Neural cell (in vitro differentiated cells): Measurements from ENCODE around the gene SRA1.

Source experiments
- EP300 ChIP-seq: fragments of 450-650 bp; conservative IDR thresholded peaks from 2 replicates; pipeline ENCODE4 v1.6.1; 2014; ENCODE audit warnings: antibody characterized with exemption, mild to moderate bottlenecking, moderate library complexity; ENCODE audit not compliant: poor library complexity, severe bottlenecking
- POLR2AphosphoS5 ChIP-seq: IDR thresholded peaks from 2 replicates; pipeline ENCODE4 v1.6.1; 2012
- SMC3 ChIP-seq: fragments of 450-650 bp; conservative IDR thresholded peaks from 2 replicates; pipeline ENCODE4 v1.6.1; 2014; ENCODE audit warnings: antibody characterized with exemption, mild to moderate bottlenecking, moderate library complexity; ENCODE audit not compliant: poor library complexity
- TF ChIP-seq, protein P1 (sequence below): fragments of 450-650 bp; IDR thresholded peaks from 2 replicates; pipeline ENCODE4 v1.5.1; 2014; ENCODE audit warnings: antibody characterized with exemption, mild to moderate bottlenecking, moderate library complexity; ENCODE audit not compliant: poor library complexity, severe bottlenecking
- TF ChIP-seq, protein P2 (sequence below): IDR thresholded peaks from 2 replicates; pipeline ENCODE4 v1.6.1; 2012; ENCODE audit warnings: borderline replicate concordance

DNA sequence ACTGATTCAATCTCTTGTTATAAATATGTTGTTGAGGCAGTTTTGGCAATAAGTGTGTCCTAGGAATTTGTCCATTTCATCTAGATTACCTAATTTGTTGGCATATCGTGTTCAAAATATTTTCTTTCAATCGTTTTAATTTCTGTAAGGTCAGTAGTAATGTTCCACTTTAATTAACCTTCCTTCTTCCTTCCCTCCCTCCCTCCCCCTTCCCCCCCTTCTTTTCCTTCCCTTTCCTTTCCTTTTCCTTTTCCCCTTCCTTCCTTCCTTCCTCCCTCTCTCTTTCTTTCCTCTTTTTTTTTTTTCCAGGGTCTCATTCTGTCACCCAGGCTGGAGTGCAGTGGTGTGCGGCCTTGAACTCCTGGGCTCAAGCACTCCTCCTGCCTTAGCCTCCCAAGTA is 48.6 kb upstream of the SRA1 start:
- TF ChIP-seq SMC3 (no peak), EP300 (no peak), POLR2AphosphoS5 (no peak)
- TF ChIP-seq, protein P1, sequence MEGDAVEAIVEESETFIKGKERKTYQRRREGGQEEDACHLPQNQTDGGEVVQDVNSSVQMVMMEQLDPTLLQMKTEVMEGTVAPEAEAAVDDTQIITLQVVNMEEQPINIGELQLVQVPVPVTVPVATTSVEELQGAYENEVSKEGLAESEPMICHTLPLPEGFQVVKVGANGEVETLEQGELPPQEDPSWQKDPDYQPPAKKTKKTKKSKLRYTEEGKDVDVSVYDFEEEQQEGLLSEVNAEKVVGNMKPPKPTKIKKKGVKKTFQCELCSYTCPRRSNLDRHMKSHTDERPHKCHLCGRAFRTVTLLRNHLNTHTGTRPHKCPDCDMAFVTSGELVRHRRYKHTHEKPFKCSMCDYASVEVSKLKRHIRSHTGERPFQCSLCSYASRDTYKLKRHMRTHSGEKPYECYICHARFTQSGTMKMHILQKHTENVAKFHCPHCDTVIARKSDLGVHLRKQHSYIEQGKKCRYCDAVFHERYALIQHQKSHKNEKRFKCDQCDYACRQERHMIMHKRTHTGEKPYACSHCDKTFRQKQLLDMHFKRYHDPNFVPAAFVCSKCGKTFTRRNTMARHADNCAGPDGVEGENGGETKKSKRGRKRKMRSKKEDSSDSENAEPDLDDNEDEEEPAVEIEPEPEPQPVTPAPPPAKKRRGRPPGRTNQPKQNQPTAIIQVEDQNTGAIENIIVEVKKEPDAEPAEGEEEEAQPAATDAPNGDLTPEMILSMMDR, result no peak
- TF ChIP-seq, protein P2, sequence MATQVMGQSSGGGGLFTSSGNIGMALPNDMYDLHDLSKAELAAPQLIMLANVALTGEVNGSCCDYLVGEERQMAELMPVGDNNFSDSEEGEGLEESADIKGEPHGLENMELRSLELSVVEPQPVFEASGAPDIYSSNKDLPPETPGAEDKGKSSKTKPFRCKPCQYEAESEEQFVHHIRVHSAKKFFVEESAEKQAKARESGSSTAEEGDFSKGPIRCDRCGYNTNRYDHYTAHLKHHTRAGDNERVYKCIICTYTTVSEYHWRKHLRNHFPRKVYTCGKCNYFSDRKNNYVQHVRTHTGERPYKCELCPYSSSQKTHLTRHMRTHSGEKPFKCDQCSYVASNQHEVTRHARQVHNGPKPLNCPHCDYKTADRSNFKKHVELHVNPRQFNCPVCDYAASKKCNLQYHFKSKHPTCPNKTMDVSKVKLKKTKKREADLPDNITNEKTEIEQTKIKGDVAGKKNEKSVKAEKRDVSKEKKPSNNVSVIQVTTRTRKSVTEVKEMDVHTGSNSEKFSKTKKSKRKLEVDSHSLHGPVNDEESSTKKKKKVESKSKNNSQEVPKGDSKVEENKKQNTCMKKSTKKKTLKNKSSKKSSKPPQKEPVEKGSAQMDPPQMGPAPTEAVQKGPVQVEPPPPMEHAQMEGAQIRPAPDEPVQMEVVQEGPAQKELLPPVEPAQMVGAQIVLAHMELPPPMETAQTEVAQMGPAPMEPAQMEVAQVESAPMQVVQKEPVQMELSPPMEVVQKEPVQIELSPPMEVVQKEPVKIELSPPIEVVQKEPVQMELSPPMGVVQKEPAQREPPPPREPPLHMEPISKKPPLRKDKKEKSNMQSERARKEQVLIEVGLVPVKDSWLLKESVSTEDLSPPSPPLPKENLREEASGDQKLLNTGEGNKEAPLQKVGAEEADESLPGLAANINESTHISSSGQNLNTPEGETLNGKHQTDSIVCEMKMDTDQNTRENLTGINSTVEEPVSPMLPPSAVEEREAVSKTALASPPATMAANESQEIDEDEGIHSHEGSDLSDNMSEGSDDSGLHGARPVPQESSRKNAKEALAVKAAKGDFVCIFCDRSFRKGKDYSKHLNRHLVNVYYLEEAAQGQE, result no peak
